ENCODE results near the gene CUL5. TPM values are rescaled to one million over a fixed set of nuclear protein-coding genes. Genes with fewer than 3 reads are reported as not detected.

CUL5 gene
- total and polyA plus RNA-seq, 2 of the 8 experiments (the other 6 are each of a cell fraction or from before 2014, with no cell fraction given): 4.9 to 31.8 TPM

GRCh38 chr11:108008656-108009496 lies at the start of gene CUL5 (continued):
- peak; percentile 35; the same call in 1 of the 2 replicates for TF ChIP-seq GABPA (IDR thresholded peaks at IDR 0.05; ENCODE audit: borderline replicate concordance, insufficient read depth, low read length)
- TF ChIP-seq TBP (IDR thresholded peaks at IDR 0.05; ENCODE audit: low read depth, low read length): peak; percentile 64
- no peak for TF ChIP-seq FOSL1 (IDR thresholded peaks at IDR 0.05; ENCODE audit: insufficient read depth, low read depth, low read length)
- no peak for TF ChIP-seq JUND (IDR thresholded peaks at IDR 0.05; ENCODE audit: low read length)
- no peak for TF ChIP-seq SIRT6 (IDR thresholded peaks at IDR 0.05; ENCODE audit: low read length)
- TF ChIP-seq ATF2 (IDR thresholded peaks at IDR 0.05; ENCODE audit: low read length): no peak
- TF ChIP-seq KDM5A (IDR thresholded peaks at IDR 0.05; ENCODE audit: low read length): peak; percentile 82
- peak; percentile 82 for TF ChIP-seq TAF7 (optimal IDR thresholded peaks at IDR 0.05; ENCODE audit: borderline replicate concordance, low read depth, low read length)
- no peak for TF ChIP-seq HDAC6 (IDR thresholded peaks at IDR 0.05; ENCODE audit: low read depth, low read length)
- peak; percentile 100 for TF ChIP-seq PHF8 (conservative IDR thresholded peaks at IDR 0.05; ENCODE audit: low read depth, low read length)
- TF ChIP-seq CBX5 (IDR thresholded peaks at IDR 0.05; ENCODE audit: low read depth, low read length): no peak
- no peak for TF ChIP-seq BCL11A (IDR thresholded peaks at IDR 0.05; ENCODE audit: low read depth in 2 of 2, low read length in 2 of 2)
- no peak for TF ChIP-seq MAFK (IDR thresholded peaks at IDR 0.05; ENCODE audit: low read depth, low read length)
